ENCODE measurements around the gene CYB5B.

Gene CYB5B

GRCh38 chr16:69513180-69513966, 89.0 kb downstream of the CYB5B start:
- Histone ChIP-seq H3K9ac (ENCODE audit: low read length) (no peak overlapping the region), H3K27ac (ENCODE audit: low read length) (no peak overlapping the region), H3K9me3 (ENCODE audit: control insufficient read depth, low read depth, low read length) (no peaks in the 10 kb centered on the region)

GRCh38 chr16:69514356-69514755, 89.9 kb downstream of the CYB5B start:
- H3K9ac ChIP-seq (ENCODE audit: low read length) = no peak overlapping the region
- H3K4me1 ChIP-seq (ENCODE audit: control insufficient read depth, low read depth, low read length) = no peaks in the 10 kb centered on the region
- H3K4me3 ChIP-seq (ENCODE audit: low read length) = no peak overlapping the region
- no peaks in the 10 kb centered on the region for H3K36me3 ChIP-seq (ENCODE audit: control insufficient read depth, low read depth, low read length)
- H3K9me3 ChIP-seq (ENCODE audit: control insufficient read depth, low read depth, low read length) = no peaks in the 10 kb centered on the region
- H3K27ac ChIP-seq (ENCODE audit: low read length) = no peak overlapping the region
- H3K27me3 ChIP-seq (ENCODE audit: control insufficient read depth, insufficient read depth, low read length) = no peaks in the 10 kb centered on the region

More at GRCh38 chr16:69513180-69513966, 89.0 kb downstream of the CYB5B start:
- H3K4me1 ChIP-seq (ENCODE audit: control insufficient read depth, low read depth, low read length) = no peaks in the 10 kb centered on the region
- H3K4me3 ChIP-seq (ENCODE audit: low read length) = no peak overlapping the region
- H3K36me3 ChIP-seq (ENCODE audit: control insufficient read depth, low read depth, low read length) = no peaks in the 10 kb centered on the region
- H3K27me3 ChIP-seq (ENCODE audit: control insufficient read depth, insufficient read depth, low read length) = no peaks in the 10 kb centered on the region

Measured in iPS-18a (cell line).